Activated gamma-delta T cell treated with anti-CD3 and anti-CD28 coated beads, Interleukin-2, amount 50 U/mL, for 16 hours (primary cell): ENCODE measurements around the gene MAN1A1.
"Not testable (repeated sequence)": the region's sequence is repeated elsewhere in the genome, so short reads cannot be mapped to it uniquely, and the experiment has no call there.

ENCODE experiments used
- DNase-seq: peaks from one replicate; pipeline ENCODE4 v3.0.0-alpha.2; 2020; ENCODE audit warnings: low read depth

Gene MAN1A1

DNA sequence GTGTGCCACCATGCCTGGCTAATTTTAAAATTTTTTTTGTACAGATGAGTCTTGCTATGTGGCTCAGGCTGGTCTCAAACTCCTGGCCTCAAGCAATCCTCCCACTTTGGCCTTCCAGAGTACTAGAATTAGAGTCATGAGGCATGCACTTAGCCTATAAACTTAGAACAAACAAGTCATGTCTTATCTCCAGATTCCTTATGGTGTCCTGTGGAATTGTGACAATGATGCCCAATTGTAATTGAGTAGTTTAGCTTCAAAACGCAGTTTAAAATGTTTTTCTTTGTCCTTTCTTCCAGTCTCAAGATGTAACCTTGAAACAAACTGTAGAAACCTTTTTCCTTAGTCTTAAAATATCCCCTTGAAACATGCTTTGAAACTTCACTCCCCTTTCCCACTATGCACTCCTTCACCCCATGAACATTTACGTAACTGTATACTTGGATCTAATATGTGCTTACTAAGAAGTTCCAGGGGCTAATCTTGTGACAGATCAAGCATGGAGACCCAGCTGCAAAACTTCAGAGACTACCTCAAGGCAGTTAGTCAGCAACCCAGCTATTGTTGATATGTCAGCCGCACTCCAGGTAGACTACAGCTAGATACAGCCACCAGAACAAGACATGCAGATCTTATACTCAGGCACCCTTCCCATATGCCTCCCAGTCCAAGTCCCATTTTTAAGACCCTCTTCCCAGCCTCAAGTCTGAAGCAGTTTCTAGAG, 46.2 kb downstream of the MAN1A1 start:
- DNase-seq: no peak

DNA sequence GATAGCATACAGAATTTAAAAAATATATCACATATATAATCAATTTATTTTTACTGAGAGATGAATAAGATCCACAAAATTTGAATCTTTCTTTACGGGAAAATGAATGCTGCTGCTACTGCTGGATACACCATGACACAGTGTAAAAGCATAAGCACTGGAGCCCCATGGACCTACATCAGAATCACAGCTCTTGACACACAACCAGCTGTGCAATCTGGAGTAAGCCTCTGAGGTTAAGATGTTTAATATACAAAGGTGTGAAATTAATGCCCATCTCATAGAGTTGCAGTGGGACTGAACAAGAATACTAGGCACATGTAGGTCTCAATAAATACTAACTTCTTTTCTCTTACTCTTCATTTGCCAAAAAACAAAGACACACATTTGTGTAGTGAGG, 48.1 kb downstream of the MAN1A1 start:
- DNase-seq: no peak

DNA sequence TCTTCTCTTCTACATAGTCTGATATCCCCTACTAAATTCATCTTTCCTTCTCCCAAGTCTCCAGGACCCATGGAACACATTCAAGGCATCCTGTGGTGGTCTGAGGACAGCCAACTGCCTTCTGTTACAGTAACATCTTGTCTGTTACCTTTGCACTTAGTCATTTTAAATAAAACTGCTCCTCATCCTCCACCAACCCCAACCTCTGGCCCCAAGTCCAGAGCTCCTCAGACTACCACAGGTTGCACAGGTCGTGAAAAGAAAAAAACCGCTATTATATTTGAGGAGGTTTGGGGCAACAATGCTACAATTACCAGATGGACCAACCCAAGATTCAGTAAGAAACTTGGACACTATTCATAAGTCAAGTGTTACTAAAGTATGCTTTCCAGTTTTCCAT, 49.9 kb downstream of the MAN1A1 start:
- no peak for DNase-seq

DNA sequence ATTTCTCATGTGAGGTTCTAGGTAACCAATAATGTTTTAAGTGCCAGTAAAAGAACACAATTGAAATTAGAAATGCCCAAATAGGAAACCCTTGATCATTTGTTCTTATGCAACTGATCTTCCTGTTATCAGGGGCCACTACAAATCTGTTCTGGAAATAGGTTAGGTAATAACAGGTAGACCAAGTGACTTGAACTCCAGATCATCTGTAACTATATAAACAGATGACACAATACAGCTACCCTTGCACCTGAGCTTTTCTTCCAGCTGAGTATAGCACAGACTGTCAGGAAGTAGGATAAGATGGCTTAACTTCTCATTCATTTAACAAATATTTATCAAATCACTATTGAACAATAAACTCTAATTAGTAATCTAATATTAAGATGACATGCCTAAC, 52.5 kb downstream of the MAN1A1 start:
- no peak for DNase-seq

DNA sequence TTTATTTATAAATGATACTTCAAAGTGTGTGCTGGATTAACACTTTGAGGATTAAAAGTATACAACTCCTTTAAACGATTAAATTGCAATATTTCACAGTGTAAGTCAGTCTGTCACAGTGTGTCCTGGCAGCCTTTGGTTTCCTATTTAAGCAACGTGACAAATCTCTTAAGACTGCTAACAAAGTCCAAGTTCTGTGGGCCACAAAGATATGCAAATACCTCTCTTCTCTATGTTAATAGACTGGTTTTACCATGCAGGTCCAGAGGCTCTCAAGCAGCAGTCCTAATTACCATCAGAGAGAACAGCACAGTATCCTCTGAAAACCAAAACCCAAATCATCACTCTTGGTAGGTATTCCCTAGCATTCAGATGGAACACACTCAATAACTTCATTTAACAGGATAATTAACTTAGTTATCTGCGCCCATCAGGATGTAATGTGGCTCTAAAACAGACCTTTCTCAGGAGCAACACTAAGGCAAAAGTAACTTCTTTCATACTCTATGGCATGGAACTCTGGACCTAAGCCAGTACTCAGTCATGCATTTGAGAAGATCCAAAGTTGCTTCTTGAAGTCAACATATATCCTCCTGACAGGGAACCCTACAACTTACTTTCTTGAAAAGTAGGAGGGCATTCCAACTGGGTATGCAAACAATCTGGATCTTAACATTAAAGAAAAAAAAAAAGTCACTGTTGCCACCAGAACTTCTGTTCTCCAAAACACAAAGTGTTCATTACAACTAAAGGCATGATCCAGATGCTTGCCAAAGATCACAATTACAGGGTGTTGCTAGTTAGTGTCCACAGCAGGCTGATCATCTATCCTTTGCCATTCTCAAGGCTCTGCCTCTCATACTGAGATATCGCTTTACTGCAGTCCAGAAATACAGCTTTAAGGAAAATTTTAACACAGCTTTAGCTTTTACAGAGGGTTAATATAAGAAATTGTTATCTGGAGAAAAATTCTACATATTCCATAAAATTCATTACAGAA, 53.2 kb downstream of the MAN1A1 start:
- DNase-seq: no peak

DNA sequence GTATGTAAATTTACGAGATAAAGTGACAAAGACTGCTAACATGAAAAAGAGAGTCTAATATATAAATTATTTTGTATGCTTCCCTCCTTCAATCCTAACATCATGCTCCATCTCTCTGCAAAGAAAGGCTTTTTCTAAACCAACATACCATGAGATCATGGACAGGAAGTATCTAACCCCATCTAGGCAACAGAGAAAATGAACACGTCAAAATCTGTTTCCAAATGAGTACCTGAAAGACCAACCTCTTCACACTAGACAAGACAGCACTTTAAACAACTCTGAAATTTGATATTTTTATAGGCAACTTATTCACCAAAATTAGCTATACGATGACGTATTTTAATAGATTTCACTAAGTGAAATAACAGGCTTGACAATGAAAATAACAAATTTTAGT, 54.6 kb downstream of the MAN1A1 start:
- no peak for DNase-seq

DNA sequence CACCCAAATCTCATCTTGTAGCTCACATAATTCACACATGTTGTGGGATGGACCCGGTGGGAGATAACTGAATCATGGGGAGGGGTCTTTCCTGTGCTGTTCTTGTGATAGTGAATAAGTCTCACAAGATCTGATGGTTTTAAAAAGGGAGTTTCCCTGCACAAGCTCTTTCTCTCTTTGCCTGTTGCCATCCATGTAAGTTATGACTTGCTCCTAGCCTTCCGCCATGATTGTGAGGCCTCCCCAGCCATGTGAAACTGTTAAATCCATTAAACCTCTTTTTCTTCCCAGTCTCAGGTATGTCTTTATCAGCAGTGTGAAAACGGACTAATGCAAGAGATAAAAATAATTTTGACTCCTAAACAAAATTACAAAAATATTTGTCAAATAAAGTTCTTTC, 58.5 kb downstream of the MAN1A1 start:
- not testable (repeated sequence) for DNase-seq

DNA sequence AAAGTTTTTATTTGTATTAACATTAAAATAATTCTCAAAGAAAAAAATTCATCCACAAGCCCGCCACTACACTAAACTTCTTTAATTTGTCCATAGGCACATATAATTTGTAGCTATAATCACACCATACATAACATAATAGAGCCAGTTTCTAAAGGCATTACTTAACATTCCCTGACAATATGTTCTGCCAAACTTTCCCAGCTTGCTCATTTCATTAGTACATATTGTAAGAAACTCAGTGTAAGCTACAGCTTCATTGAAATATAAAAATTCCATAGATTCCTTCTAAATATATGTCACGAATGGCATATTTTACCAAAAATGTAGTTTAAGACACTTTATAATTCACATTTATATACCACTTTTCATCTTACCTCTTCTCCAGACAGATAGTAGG, 59.3 kb downstream of the MAN1A1 start:
- no peak for DNase-seq

DNA sequence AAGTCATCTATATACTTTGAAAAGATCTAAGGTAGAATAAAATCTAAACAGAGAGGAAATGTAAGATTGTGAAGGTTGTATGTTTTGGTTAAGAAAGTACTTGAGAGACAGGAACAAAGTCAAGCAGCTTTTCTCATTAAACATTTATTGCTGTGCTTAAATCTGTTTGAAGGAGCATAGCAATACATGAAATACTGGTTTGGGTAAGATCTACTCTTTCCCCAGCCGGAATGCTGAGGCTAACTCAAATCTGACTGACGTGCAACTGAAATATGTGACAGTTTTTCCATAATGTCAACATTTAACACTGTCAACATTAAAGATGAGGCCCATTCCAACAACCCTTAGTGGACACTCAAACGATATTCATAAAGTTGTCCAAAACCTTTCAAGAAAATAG, 59.9 kb downstream of the MAN1A1 start:
- no peak for DNase-seq

DNA sequence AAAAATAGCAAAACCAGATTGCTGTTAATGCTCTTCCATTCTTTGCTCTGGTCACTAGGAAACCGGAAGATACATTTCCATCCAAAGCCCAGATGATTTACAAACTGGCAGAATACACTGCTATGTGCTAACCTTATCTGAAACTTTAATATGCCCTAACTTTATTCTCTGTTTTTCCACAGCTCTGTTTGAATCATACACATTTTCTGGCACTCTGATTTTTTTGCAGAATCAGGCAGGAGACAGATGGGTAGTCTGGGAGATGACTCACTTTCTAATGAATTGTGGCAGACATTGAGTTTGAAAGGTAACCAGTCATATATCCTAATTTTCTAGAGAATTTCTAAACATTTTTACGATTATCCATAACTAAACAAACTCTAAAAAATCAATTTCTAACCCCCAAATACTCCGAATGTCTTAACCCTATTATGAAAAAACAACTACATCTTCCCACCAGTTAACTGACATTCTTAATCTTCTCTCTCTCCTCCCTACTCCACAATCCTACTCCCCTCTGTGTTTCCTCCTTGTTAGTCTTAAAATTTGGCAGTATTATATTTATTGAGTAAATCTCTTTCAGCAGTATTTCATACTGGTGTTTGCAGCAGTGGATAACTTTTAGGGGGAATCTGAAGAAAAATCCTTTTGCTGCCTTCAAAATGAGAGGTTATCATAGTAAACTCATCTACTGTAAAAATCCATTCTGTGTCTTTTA, 63.5 kb downstream of the MAN1A1 start:
- no peak for DNase-seq

DNA sequence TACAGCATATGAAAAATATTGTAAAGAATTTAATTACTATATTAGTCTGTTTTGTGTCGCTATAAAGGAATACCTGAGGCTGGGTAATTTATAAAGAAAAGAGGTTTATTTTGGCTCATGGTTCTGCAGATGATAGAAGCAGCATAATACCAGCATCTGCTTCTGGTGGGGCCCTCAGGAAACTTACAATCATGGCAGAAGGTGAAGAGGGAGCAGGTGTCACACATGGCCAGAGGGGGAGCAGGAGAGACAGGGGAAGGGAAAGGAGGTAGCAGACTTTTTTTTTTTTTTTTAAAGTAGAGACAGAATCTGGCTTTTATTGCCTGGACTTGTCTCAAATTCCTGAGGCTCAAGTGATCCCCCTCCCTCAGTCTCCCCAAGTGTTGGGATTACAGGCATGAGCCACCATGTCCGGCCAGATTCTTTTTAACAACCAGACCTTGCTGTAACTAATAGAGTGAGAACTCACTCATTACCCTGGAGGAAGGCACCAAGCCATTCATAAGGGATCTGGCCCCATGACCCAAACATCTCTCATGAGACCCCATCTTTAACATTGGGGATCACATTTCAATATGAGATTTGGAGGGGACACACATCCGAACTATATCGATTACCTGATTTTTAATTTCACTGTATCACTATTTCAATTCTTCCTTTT, 64.6 kb downstream of the MAN1A1 start:
- no peak for DNase-seq

DNA sequence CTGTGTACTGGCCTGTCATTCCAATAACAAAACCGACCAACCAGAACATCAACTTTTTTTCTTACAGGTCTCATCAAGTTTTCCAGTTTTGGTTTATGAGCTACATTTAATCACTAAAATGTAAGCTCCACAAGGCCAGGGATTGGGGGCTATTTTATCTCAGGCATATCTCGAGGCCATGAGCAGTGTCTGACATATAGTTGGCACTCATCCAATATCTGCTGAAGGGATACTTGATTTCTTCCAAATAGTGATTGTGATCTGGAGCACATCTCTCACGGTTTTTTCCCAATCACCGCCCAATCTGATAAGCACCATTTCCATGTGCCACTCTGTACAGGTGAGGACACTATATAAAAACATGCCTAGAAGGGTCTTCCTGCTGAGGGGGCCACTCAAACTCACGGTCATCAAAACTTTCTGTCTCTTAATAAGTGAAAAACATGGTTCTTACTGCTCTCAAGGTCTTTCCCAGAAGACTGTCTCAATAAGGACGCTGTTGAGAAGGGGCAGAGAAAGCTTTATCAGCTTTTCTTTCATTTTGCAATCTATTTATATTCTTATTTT, 65.5 kb downstream of the MAN1A1 start:
- no peak for DNase-seq

DNA sequence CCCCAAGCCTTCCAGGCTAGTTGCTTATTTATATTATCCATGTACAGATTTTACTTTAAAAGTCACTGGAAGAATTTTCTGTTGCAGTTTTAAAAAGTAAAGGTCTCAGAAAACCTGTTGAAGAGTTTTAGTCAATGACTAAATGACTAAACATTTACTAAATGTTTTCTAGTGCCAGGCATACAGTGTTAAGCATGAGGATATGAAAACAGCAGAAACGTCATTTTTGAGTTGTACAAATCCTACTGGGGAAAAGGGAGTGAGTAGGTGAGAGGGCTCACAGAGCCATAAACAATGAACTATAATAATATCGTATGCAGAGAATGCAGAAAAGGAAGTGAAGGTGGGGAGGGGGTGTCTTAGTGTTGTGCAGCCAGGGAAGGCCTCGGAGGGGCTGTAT, 66.3 kb downstream of the MAN1A1 start:
- no peak for DNase-seq

DNA sequence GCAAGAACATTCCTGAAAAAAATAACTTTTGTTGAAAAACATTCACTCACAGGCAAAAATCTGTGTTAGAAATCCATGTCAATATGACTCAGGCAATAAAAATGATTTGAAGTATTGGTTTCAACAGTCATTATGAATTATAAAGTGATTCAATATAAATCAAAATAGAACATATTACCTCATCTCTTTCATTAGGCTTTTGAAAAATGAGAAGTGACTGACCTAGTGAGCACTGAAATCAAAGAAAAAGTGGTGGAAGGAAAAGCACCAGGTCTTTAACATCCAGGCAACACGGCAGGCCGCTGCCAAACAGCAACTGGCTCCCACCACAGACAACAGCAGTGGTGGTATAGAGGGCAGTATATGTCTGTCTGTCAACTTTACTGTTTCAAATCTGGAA, 68.9 kb downstream of the MAN1A1 start:
- DNase-seq: no peak

DNA sequence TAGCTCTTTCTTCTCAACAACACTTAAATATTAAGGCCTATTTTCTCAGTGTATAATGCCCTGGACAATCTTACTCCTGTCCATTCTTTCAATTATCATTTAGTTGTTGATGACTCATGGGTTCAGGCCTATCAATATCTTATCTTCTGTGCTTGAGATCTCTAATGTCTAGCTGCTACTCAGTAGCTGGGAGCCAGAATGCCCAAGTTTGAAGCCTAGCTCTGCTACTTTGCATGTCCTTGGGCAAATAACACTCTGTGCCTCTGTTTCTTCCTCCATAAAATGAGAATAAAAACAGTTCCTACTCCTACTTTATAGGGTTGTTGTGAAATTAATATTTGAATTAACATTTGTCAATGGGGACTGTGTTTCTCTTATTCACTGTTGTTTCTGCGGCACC, 69.5 kb downstream of the MAN1A1 start:
- DNase-seq: no peak

DNA sequence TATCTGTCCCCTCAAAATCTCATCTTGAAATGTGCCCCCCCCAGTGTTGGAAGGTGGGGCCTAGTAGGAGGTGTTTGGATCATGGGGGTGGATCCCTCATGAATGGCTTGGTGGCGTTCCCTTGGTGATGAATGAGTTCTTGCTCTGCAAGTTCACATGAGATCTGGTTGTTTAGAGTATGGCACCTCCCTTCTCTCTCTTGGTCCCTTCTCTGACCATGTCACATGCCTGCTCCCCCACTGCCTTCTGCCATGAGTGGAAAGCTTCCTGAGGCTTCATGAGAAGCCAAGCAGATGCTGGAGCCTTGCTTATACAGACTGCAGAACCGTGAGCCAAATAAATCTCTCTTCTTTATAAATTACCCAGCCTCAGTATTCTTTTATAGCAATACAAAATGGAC, 70.9 kb downstream of the MAN1A1 start:
- DNase-seq: no peak

DNA sequence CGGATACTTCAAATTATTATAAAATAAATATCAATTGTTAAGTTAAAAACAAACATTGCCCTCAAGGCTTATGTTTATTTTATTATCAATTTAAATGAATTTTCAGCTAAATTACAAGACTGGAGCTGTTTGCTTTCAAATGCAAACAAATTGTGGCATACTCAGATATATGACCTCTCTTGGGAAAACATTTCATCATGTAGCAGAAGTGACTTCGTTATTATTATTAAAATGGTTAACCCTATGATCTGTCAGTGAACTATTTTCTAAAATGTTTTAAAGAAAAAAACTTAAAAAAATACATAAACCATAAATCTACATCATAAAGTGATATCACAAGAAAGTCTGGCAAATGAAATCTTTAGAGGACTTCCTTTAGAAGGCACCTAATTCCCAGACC, 72.5 kb downstream of the MAN1A1 start:
- no peak for DNase-seq

DNA sequence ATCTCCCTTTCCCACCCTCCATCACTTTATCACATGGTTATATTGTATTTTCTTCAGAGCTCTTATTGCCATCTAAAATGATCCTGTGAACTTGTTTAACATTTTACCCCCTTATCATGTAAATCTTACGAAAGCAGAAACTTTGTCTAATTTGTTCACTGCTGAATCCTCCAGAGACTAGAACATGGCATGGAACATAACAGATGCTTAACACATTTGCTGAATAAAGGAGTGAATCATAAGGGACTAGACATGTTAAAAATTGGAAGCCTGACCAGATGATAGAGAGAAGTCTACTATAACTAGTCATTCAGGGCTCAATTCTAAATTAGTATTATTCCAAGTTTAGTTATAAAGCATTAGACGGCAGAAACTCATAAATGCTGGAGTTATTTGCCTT, 73.3 kb downstream of the MAN1A1 start:
- DNase-seq: no peak

DNA sequence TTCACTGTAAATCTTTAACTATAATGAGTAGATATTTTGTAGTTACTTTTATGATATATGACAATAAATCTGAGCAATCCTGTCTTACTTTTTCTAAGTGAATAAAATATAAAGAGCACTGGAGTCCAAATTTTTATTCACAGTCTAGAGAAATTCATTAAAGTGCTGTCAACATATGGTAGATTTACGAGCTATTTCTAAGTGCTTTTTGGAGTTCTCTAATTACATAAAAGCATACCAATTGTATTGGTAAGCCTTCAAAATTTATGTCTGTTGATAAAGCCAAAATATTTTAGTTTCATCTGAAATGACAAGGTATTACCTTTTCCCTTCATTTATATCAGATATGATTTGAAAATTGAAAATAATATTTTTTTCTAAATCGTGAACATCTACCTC, 75.4 kb downstream of the MAN1A1 start:
- DNase-seq: no peak

DNA sequence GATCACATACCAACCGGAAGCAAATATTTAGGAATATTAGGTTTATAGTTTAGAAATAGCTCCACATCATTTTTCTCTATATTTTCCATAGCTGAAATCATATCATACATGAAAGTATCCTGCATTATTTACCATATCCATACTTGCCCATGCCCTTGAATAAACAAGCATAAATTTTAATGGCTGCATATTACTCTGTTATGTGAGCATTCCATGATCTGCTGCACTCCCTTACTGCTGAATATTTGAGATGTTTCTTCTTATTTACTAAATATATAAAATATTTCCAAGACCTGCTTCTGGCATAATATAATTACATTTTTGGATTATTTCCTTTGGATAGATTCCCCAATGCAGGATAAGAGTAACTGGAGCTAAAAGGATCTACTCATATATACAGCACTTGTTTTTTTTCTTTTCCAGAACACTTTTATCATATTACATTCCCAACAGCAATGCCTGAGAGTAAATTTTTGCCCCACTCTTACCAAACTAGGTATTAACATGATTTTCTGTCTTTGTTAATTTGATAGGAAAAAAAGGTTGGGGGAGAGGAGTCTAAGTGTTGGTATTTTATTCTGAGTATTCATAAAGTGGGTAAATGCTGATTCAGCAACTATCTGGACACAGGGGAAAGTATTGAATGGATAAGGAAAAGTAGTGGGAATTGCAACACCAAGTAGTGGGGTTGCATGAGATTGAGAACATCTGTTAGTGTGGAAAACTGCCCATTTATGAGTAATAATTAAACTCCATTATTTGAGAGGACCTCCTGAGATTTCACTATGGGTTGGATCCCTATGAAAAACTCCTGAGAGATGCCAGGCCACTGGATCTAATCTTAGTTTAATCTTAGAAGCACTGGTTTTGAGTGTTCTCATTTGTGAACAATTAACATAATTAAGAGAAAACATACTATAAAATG, 76.0 kb downstream of the MAN1A1 start:
- no peak for DNase-seq

DNA sequence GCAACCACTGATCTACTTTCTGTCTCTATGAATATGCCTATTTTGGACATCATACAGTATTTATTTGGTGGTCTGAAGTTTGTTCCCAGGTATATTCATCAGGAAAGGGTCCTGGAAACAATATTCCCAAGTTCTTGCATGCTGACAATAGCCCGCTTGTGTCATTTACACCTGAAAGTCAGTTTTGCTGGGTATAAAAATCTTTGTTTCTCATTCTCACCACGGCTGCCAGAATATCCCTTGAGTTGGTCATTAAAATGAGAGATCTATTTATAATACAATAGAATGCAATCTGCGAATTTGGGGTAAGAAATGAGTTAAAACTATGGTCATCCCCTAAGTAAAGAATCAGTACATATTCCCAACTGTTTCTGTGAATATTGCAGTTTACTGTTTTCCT, 79.0 kb downstream of the MAN1A1 start:
- no peak for DNase-seq
